Testis (tissue), 3 donors: ENCODE measurements around the gene LAMB4. TPM values are rescaled to one million over a fixed set of nuclear protein-coding genes. Genes with fewer than 3 reads are reported as not detected.

Source experiments
- DNase-seq: peaks from one replicate; pipeline ENCODE4 v3.0.0-alpha.2; 2019
- H3K27ac ChIP-seq, 2 donors: fragments of 200-600 bp; sonication (generic); one replicate each; pipeline ENCODE4 v1.5.1; 2019
- H3K27me3 ChIP-seq: fragments of 200-600 bp; sonication (generic); one replicate; pipeline ENCODE4 v1.5.1; 2019
- H3K36me3 ChIP-seq: fragments of 200-600 bp; sonication (generic); one replicate; pipeline ENCODE4 v1.5.1; 2017; ENCODE audit warnings: low read depth; ENCODE audit errors: missing control alignments
- H3K4me1 ChIP-seq: fragments of 200-600 bp; sonication (generic); one replicate; pipeline ENCODE4 v1.5.1; 2019
- H3K4me3 ChIP-seq, 2 donors: fragments of 200-600 bp; sonication (generic); one replicate each; pipeline ENCODE4 v1.5.1; 2017 to 2019
- H3K9me3 ChIP-seq: fragments of 200-600 bp; sonication (generic); one replicate; pipeline ENCODE4 v1.5.1; 2017
- CTCF ChIP-seq, 3 experiments: fragments of 450-650 bp in 2 of 3; fragments of 200-600 bp in 1 of 3; sonication (generic) in 1 of 3; IDR thresholded peaks; one replicate each; pipeline ENCODE4 v1.5.1; 2016 to 2019; ENCODE audit warnings: antibody characterized with exemption in 3 of 3, mild to moderate bottlenecking in 2 of 3, moderate library complexity in 1 of 3
- POLR2A ChIP-seq: fragments of 450-650 bp; IDR thresholded peaks from one replicate; pipeline ENCODE4 v1.6.1; 2017; ENCODE audit warnings: antibody characterized with exemption, mild to moderate bottlenecking, moderate library complexity
- WGBS, 2 donors: methylation state at CpG; one replicate each; pipeline ENCODE4 v1.1.5; 2018; 5-methylcytosine and 5-hydroxymethylcytosine counted together
- intact Hi-C: fragments of 100-400 bp; cut with DNase I; formaldehyde crosslinking; loops from one replicate; pipeline ENCODE4 v1.15.1; 2023; ENCODE audit warnings: low total_unique reads
- polyA plus RNA-seq: library from polyadenylated mRNA; stranded (reverse); fragments of 350-450 nt; fragmentation: Illumina TruSeq; extraction: RNeasy Lipid Tissue Mini Kit (QIAGEN cat#74804); gene quantifications from one replicate; pipeline ENCODE4 v1.2.3, GENCODE V29; 2014; ENCODE audit warnings: low read depth, low replicate concordance; ENCODE audit not compliant: insufficient read depth
- total RNA-seq, 2 donors: library from RNA; depleted of rRNA; stranded (reverse); fragments of >200 nt; gene quantifications; one replicate each; pipeline ENCODE4 v1.2.3, GENCODE V29; 2016

The LAMB4 gene
- total and polyA plus RNA-seq, 3 donors from 2014 or later: 2.8 to 3.1 (median 3.0) TPM

GRCh38 chr7:108027239-108027638, 102.9 kb downstream of the LAMB4 start:
- no peaks in the 10 kb centered on the region for H3K27me3 ChIP-seq
- 38 to 54% methylated on average over 1 of the region's 1 CpG for WGBS, 2 donors
- no peak overlapping the region for H3K27ac ChIP-seq
- no peaks in the 10 kb centered on the region for H3K4me1 ChIP-seq
- TF ChIP-seq POLR2A: no peak
- TF ChIP-seq CTCF (IDR thresholded peaks at IDR 0.05): no peak
- H3K9me3 ChIP-seq: no peaks in the 10 kb centered on the region
- intact Hi-C loops: no loop called here
- H3K36me3 ChIP-seq: no peaks in the 10 kb centered on the region
- H3K4me3 ChIP-seq: no peak overlapping the region
- no peak for DNase-seq

GRCh38 chr7:108026647-108027046, 103.5 kb downstream of the LAMB4 start:
- no peak for DNase-seq
- Histone ChIP-seq H3K4me3 (no peak overlapping the region), H3K27me3 (no peaks in the 10 kb centered on the region), H3K36me3 (no peaks in the 10 kb centered on the region), H3K27ac (no peak overlapping the region), H3K4me1 (no peaks in the 10 kb centered on the region), H3K9me3 (no peaks in the 10 kb centered on the region)
- WGBS, 2 donors: 95 to 99% methylated on average over 3 of the region's 3 CpGs
- intact Hi-C loops: no loop called here
- TF ChIP-seq CTCF (IDR thresholded peaks at IDR 0.05) (no peak), POLR2A (no peak)

GRCh38 chr7:108026116-108026515, 104.0 kb downstream of the LAMB4 start:
- Histone ChIP-seq H3K27me3 (no peaks in the 10 kb centered on the region), H3K4me3 (no peak overlapping the region), H3K36me3 (no peaks in the 10 kb centered on the region), H3K9me3 (no peaks in the 10 kb centered on the region), H3K4me1 (no peaks in the 10 kb centered on the region), H3K27ac (no peak overlapping the region)
- intact Hi-C loops: no loop called here
- WGBS, 2 donors: 92 to 96% methylated on average over 5 of the region's 5 CpGs
- DNase-seq: no peak
- no peak for TF ChIP-seq CTCF (IDR thresholded peaks at IDR 0.05)

GRCh38 chr7:108024538-108024937, 105.6 kb downstream of the LAMB4 start:
- no peaks in the 10 kb centered on the region for H3K9me3 ChIP-seq
- no peak overlapping the region for H3K27ac ChIP-seq
- WGBS, 2 donors: 81 to 96% methylated on average over 6 of the region's 6 CpGs
- no peak overlapping the region for H3K4me3 ChIP-seq
- no peaks in the 10 kb centered on the region for H3K36me3 ChIP-seq
- TF ChIP-seq CTCF (IDR thresholded peaks at IDR 0.05): no peak
- no peak for TF ChIP-seq POLR2A
- intact Hi-C loops: no loop called here
- no peaks in the 10 kb centered on the region for H3K4me1 ChIP-seq
- DNase-seq: no peak
- H3K27me3 ChIP-seq: no peaks in the 10 kb centered on the region

GRCh38 chr7:108020585-108020984, 109.6 kb downstream of the LAMB4 start:
- Histone ChIP-seq H3K27ac (no peak overlapping the region), H3K27me3 (no peaks in the 10 kb centered on the region), H3K4me1 (no peaks in the 10 kb centered on the region), H3K36me3 (no peaks in the 10 kb centered on the region), H3K4me3 (no peak overlapping the region), H3K9me3 (no peaks in the 10 kb centered on the region)
- TF ChIP-seq CTCF (IDR thresholded peaks at IDR 0.05) (no peak), POLR2A (no peak)
- WGBS, 2 donors: 83 to 95% methylated on average over 2 of the region's 2 CpGs
- DNase-seq: no peak
- intact Hi-C loops: no loop called here
